SK-N-SH (cell line): Measurements from ENCODE around the gene UBA3. TPM values are rescaled to one million over a fixed set of nuclear protein-coding genes. Genes with fewer than 3 reads are reported as not detected.

Experiments used
- CTCF ChIA-PET: fragments of 300-600, 350-600 bp; formaldehyde crosslinking; extraction: SDS; loops from one replicate; lab custom pipeline; 2021; lab: Yijun Ruan, JAX
- POLR2A ChIA-PET: fragments of 350-600 bp; sonication (Branson Sonifier 250); formaldehyde crosslinking; extraction: SDS; loops from one replicate; lab custom pipeline; 2020; ENCODE audit warnings: antibody characterized with exemption, inconsistent platforms; lab: Yijun Ruan, JAX
- DNase-seq: peaks from one replicate; pipeline ENCODE4 v3.0.0; 2012
- H2AFZ ChIP-seq: fragments of 200-600 bp; sonication (generic); 2 replicates; pipeline ENCODE4 v1.8.1; 2016; ENCODE audit warnings: antibody characterized with exemption, mild to moderate bottlenecking, low read depth
- H3F3A ChIP-seq: fragments of 200-600 bp; sonication (generic); replicated peaks from 2 replicates; pipeline ENCODE3; 2016; ENCODE audit warnings: antibody characterized with exemption, mild to moderate bottlenecking; ENCODE audit not compliant: insufficient read depth
- H3K27ac ChIP-seq, 2 experiments: fragments of 200-500 bp in 1 of 2; fragments of 200-600 bp in 1 of 2; sonication (Bioruptor generic) in 1 of 2; sonication (generic), shearing (Covaris generic) in 1 of 2; 2 replicates each; pipeline versions ENCODE4 v1.5.1 to v1.6.1; 2014 to 2016; ENCODE audit warnings: low read depth in 2 of 2, inconsistent platforms in 1 of 2, low read length in 1 of 2, mild to moderate bottlenecking in 1 of 2, mixed read lengths in 1 of 2
- H3K27me3 ChIP-seq: fragments of 200-600 bp; sonication (generic), shearing (Covaris generic); 2 replicates; pipeline ENCODE4 v1.6.1; 2016; ENCODE audit warnings: mixed run types; ENCODE audit not compliant: insufficient read depth
- H3K36me3 ChIP-seq, 2 experiments: fragments of 200-500 bp in 1 of 2; fragments of 200-600 bp in 1 of 2; sonication (Bioruptor generic) in 1 of 2; sonication (generic) in 1 of 2; replicated peaks in 1 of 2; 2 replicates each; pipeline versions ENCODE3 to v1.5.1; 2014 to 2016; ENCODE audit warnings: low read length in 1 of 2, mild to moderate bottlenecking in 1 of 2; ENCODE audit not compliant: insufficient read depth in 2 of 2, control insufficient read depth in 1 of 2
- H3K4me1 ChIP-seq, 2 experiments: fragments of 200-500 bp in 1 of 2; fragments of 200-600 bp in 1 of 2; sonication (Bioruptor generic) in 1 of 2; sonication (generic), shearing (Covaris generic) in 1 of 2; 2 replicates each; pipeline versions ENCODE4 v1.5.1 to v1.6.1; 2014 to 2016; ENCODE audit warnings: low read depth in 1 of 2, low read length in 1 of 2, mixed run types in 1 of 2; ENCODE audit not compliant: insufficient read depth in 2 of 2, control insufficient read depth in 1 of 2
- H3K4me2 ChIP-seq: fragments of 200-600 bp; sonication (generic), shearing (Covaris generic); 2 replicates; pipeline ENCODE4 v1.6.1; 2017; ENCODE audit warnings: mixed run types
- H3K4me3 ChIP-seq, 2 experiments: fragments of 200-500 bp in 1 of 2; fragments of 200-600 bp in 1 of 2; sonication (Bioruptor generic) in 1 of 2; sonication (generic), shearing (Covaris generic) in 1 of 2; 2 replicates each; pipeline versions ENCODE4 v1.5.1 to v1.8.1; 2014 to 2016; ENCODE audit warnings: low read depth in 2 of 2, inconsistent platforms in 1 of 2, low read length in 1 of 2, mild to moderate bottlenecking in 1 of 2, mixed read lengths in 1 of 2, moderate library complexity in 1 of 2
- H3K79me2 ChIP-seq: fragments of 200-600 bp; sonication (generic); 2 replicates; pipeline ENCODE4 v1.8.1; 2017; ENCODE audit warnings: mild to moderate bottlenecking; ENCODE audit not compliant: insufficient read depth
- H3K9ac ChIP-seq: fragments of 200-600 bp; sonication (generic); 2 replicates; pipeline ENCODE4 v1.6.1; 2017; ENCODE audit warnings: mixed run types
- H3K9me2 ChIP-seq: fragments of 200-600 bp; sonication (generic); 2 replicates; pipeline ENCODE4 v1.6.1; 2017; ENCODE audit warnings: mixed run types
- H3K9me3 ChIP-seq: fragments of 200-600 bp; sonication (generic); 2 replicates; pipeline ENCODE4 v1.6.1; 2017; ENCODE audit warnings: mixed run types, mild to moderate bottlenecking, moderate library complexity
- H4K20me1 ChIP-seq: fragments of 200-600 bp; sonication (generic); 2 replicates; pipeline ENCODE4 v1.6.1; 2017; ENCODE audit warnings: mild to moderate bottlenecking, mixed run types; ENCODE audit not compliant: insufficient read depth
- CTCF ChIP-seq: fragments of 200-600 bp; sonication (generic); IDR thresholded peaks from 2 replicates; pipeline ENCODE4 v1.6.1; 2017; ENCODE audit warnings: antibody characterized with exemption, mild to moderate bottlenecking, moderate library complexity
- ELF1 ChIP-seq: IDR thresholded peaks from 2 replicates; pipeline ENCODE4 v1.4.0; 2012
- EZH2phosphoT487 ChIP-seq: fragments of 200-600 bp; sonication (generic); IDR thresholded peaks from 2 replicates; pipeline ENCODE4 v1.6.1; 2017; ENCODE audit warnings: low read depth, mixed run types, mild to moderate bottlenecking, antibody characterized with exemption, moderate library complexity, borderline replicate concordance
- RCOR1 ChIP-seq: fragments of 150-350 bp; IDR thresholded peaks from 2 replicates; pipeline ENCODE4 v1.6.1; 2017; ENCODE audit warnings: antibody characterized with exemption, low read length
- RFX5 ChIP-seq: IDR thresholded peaks from 2 replicates; pipeline ENCODE4 v1.6.1; 2012; ENCODE audit warnings: mild to moderate bottlenecking, improper control_type of control experiment, low read length
- TAF1 ChIP-seq: IDR thresholded peaks from 2 replicates; pipeline ENCODE4 v1.6.1; 2012; ENCODE audit warnings: low read depth, mild to moderate bottlenecking, low read length, moderate library complexity, borderline replicate concordance
- USF1 ChIP-seq: IDR thresholded peaks from 2 replicates; pipeline ENCODE4 v1.4.0; 2012; ENCODE audit warnings: low read depth, borderline replicate concordance
- USF2 ChIP-seq: fragments of 150-350 bp; IDR thresholded peaks from 2 replicates; pipeline ENCODE4 v1.6.1; 2017; ENCODE audit warnings: antibody characterized with exemption, low read length, low read depth, borderline replicate concordance
- WGBS: methylation state at CpG from one replicate; pipeline ENCODE4 v1.1.6; 2017; ENCODE audit warnings: low lambda C conversion rate; 5-methylcytosine and 5-hydroxymethylcytosine counted together
- polyA plus RNA-seq, 3 experiments: library from polyadenylated mRNA; depleted of rRNA; stranded (reverse); fragments of >200 nt; gene quantifications; 2 replicates each; pipeline ENCODE4 v1.2.3, GENCODE V29; 2012

UBA3 gene
- polyA plus RNA-seq, 1 of the 3 experiments (the other 2 are of a cell fraction): 43.0 TPM

- TF ChIP-seq USF2 (no peak), TAF1 (no peak), CTCF (no peak), RFX5 (no peak), EZH2phosphoT487 (no peak)
These were observed 28.6 kb upstream of the UBA3 start (continued) for GRCh38 chr3:69108811-69109210.

- DNase-seq: no peak
- Histone ChIP-seq H3K79me2 (no peaks in the 10 kb centered on the region), H3F3A (peaks cover 13% of the 10 kb centered on the region), H3K9me3 (no peaks in the 10 kb centered on the region), H3K4me3 (no peak overlapping the region), H3K27me3 (no peaks in the 10 kb centered on the region), H3K27ac (no peak overlapping the region), H3K9me2 (no peaks in the 10 kb centered on the region), H2AFZ (no peak overlapping the region), H3K4me2 (no peak overlapping the region), H4K20me1 (no peaks in the 10 kb centered on the region), H3K36me3 (peaks cover 24% of the 10 kb centered on the region in 2 experiments), H3K4me1 (no peaks in the 10 kb centered on the region), H3K9ac (no peak overlapping the region)
- TF ChIP-seq ELF1: no peak
- no peak for TF ChIP-seq TAF1
- no peak for TF ChIP-seq USF2
- no peak for TF ChIP-seq USF1
- TF ChIP-seq RCOR1: no peak
- TF ChIP-seq CTCF: no peak; the same call in 1 of the 2 replicates
- ChIA-PET POLR2A (no interaction called here), CTCF (interaction anchor here (0.7 to 8.8 kb wide), 4 partner anchors 12 to 199 kb away, joined by 3 to 56 read pairs (median 4); no protein-coding TSS in a partner anchor)
- 95% methylated on average over 5 of the region's 5 CpGs for WGBS
These were observed 27.7 kb upstream of the UBA3 start for GRCh38 chr3:69107841-69108240.
